Ovary (tissue), 3 donors: ENCODE data around the gene FMNL2.

Experiments
- POLR2A ChIP-seq: fragments of 450-650 bp; IDR thresholded peaks from one replicate; pipeline ENCODE4 v1.6.1; 2017; ENCODE audit warnings: antibody characterized with exemption, mild to moderate bottlenecking, moderate library complexity
- TF ChIP-seq, protein P1 (sequence below), 3 donors: fragments of 450-650 bp in 2 of 3; fragments of 200-600 bp in 1 of 3; IDR thresholded peaks; one replicate each; pipeline versions ENCODE4 v1.5.1 to v1.8.0; 2016 to 2022; ENCODE audit warnings: antibody characterized with exemption in 3 of 3, mild to moderate bottlenecking in 1 of 3
- donor health status: DM: no; HTN: no; CAD: no.

- TF ChIP-seq, protein P1, sequence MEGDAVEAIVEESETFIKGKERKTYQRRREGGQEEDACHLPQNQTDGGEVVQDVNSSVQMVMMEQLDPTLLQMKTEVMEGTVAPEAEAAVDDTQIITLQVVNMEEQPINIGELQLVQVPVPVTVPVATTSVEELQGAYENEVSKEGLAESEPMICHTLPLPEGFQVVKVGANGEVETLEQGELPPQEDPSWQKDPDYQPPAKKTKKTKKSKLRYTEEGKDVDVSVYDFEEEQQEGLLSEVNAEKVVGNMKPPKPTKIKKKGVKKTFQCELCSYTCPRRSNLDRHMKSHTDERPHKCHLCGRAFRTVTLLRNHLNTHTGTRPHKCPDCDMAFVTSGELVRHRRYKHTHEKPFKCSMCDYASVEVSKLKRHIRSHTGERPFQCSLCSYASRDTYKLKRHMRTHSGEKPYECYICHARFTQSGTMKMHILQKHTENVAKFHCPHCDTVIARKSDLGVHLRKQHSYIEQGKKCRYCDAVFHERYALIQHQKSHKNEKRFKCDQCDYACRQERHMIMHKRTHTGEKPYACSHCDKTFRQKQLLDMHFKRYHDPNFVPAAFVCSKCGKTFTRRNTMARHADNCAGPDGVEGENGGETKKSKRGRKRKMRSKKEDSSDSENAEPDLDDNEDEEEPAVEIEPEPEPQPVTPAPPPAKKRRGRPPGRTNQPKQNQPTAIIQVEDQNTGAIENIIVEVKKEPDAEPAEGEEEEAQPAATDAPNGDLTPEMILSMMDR (IDR thresholded peaks at IDR 0.05): no peak
- no peak for TF ChIP-seq POLR2A
These were observed 172.9 kb downstream of the FMNL2 start for GRCh38 chr2:152507907-152508306.
